Keratinocyte (primary cell): ENCODE data around the gene RAB8B. TPM values are rescaled to one million over a fixed set of nuclear protein-coding genes. Genes with fewer than 3 reads are reported as not detected.

Source experiments
- DNase-seq: peaks from one replicate; pipeline ENCODE4 v3.0.0-alpha.2; 2011; ENCODE audit warnings: low read depth, missing footprints, low spot score
- FAIRE-seq: peaks from 2 replicates; lab custom pipeline; 2011; peaks lifted over from hg19 to GRCh38; lab: Jason Lieb, UNC
- H2AFZ ChIP-seq: 2 replicates; pipeline ENCODE4 v1.6.0; 2012; ENCODE audit warnings: low read length, control low read depth, inconsistent platforms; ENCODE audit not compliant: control insufficient read depth
- H3K27ac ChIP-seq: 2 replicates; pipeline ENCODE4 v1.5.1; 2011; ENCODE audit warnings: low read length; ENCODE audit not compliant: control insufficient read depth, insufficient read depth
- H3K27me3 ChIP-seq: 3 replicates; pipeline ENCODE4 v1.6.0; 2011; ENCODE audit warnings: low read length; ENCODE audit not compliant: control insufficient read depth, insufficient read depth; ENCODE audit errors: extremely low read depth
- H3K36me3 ChIP-seq, 2 experiments: 2 replicates in 1 of 2; 3 replicates in 1 of 2; pipeline ENCODE4 v1.5.1; 2011; ENCODE audit warnings: low read length in 2 of 2, mild to moderate bottlenecking in 1 of 2; ENCODE audit not compliant: control insufficient read depth in 2 of 2, insufficient read depth in 2 of 2; ENCODE audit errors: extremely low read depth in 1 of 2
- H3K4me1 ChIP-seq: 3 replicates; pipeline ENCODE4 v1.5.1; 2011; ENCODE audit warnings: low read length; ENCODE audit not compliant: control insufficient read depth, insufficient read depth; ENCODE audit errors: extremely low read depth
- H3K4me2 ChIP-seq: 3 replicates; pipeline ENCODE4 v1.6.0; 2011; ENCODE audit warnings: low read depth, low read length; ENCODE audit not compliant: control insufficient read depth, insufficient read depth; ENCODE audit errors: extremely low read depth
- H3K4me3 ChIP-seq, 3 experiments: fragments of 200-600 bp in 1 of 3; sonication (generic) in 1 of 3; 2 replicates in 2 of 3; 3 replicates in 1 of 3; pipeline ENCODE4 v1.5.1; 2011 to 2016; ENCODE audit warnings: low read length in 3 of 3, mild to moderate bottlenecking in 3 of 3, control low read depth in 2 of 3, inconsistent platforms in 1 of 3, low read depth in 1 of 3, mixed read lengths in 1 of 3, mixed run types in 1 of 3, moderate library complexity in 1 of 3; ENCODE audit not compliant: control insufficient read depth in 2 of 3, insufficient read depth in 2 of 3; ENCODE audit errors: extremely low read depth in 1 of 3
- H3K79me2 ChIP-seq: 2 replicates; pipeline ENCODE4 v1.6.0; 2012; ENCODE audit warnings: low read length; ENCODE audit not compliant: control insufficient read depth, insufficient read depth
- H3K9ac ChIP-seq: 3 replicates; pipeline ENCODE4 v1.6.0; 2011; ENCODE audit warnings: low read length; ENCODE audit not compliant: control insufficient read depth, insufficient read depth; ENCODE audit errors: extremely low read depth
- H3K9me1 ChIP-seq: 3 replicates; pipeline ENCODE4 v1.6.0; 2011; ENCODE audit warnings: low read length; ENCODE audit not compliant: control insufficient read depth, insufficient read depth; ENCODE audit errors: extremely low read depth
- H3K9me3 ChIP-seq: 2 replicates; pipeline ENCODE4 v1.5.1; 2012; ENCODE audit warnings: low read depth, low read length; ENCODE audit not compliant: control insufficient read depth
- H4K20me1 ChIP-seq: 3 replicates; pipeline ENCODE4 v1.6.0; 2011; ENCODE audit warnings: low read length; ENCODE audit not compliant: control insufficient read depth, insufficient read depth; ENCODE audit errors: extremely low read depth
- CTCF ChIP-seq, 3 experiments: IDR thresholded peaks in 1 of 3; conservative IDR thresholded peaks in 1 of 3; optimal IDR thresholded peaks in 1 of 3; 2 replicates in 2 of 3; 3 replicates in 1 of 3; pipeline versions ENCODE3 to v1.5.1; 2011; ENCODE audit warnings: low read length in 3 of 3, mild to moderate bottlenecking in 3 of 3, moderate library complexity in 2 of 3, control low read depth in 1 of 3, inconsistent platforms in 1 of 3; ENCODE audit not compliant: insufficient read depth in 2 of 3; ENCODE audit errors: extremely low read depth in 1 of 3
- EZH2 ChIP-seq: IDR thresholded peaks from one replicate; pipeline ENCODE4 v1.6.1; 2012; ENCODE audit warnings: inconsistent platforms, mild to moderate bottlenecking, low read length, moderate library complexity
- dilution Hi-C: fragments of 300-500 bp; cut with MboI; formaldehyde crosslinking; loops from one replicate; pipeline ENCODE4 v1.7.0; 2020; ENCODE audit warnings: low sequenced_read_pairs; ENCODE audit not compliant: extremely low pct_ligation_motif_present
- polyA plus RNA-seq, 5 experiments: library from polyadenylated mRNA; depleted of rRNA in 3 of 5; stranded (reverse) in 3 of 5; stranded (forward) in 1 of 5; unstranded in 1 of 5; fragments of >200 nt; gene quantifications; 1 replicate in 1 of 5; 2 replicates in 3 of 5; 3 replicates in 1 of 5; pipeline versions ENCODE4 v1.2.1 to v1.2.3, GENCODE V29; 2011 to 2012; ENCODE audit warnings: missing spikeins in 2 of 5, low read depth in 1 of 5, low replicate concordance in 1 of 5

Gene RAB8B
- polyA plus RNA-seq, 1 donor (not counting 4 experiments of a cell fraction or from before 2014, with no cell fraction given): 31.2 TPM

- Histone ChIP-seq H3K4me1 (no peaks in the 10 kb centered on the region), H3K4me2 (no peak overlapping the region), H3K79me2 (no peaks in the 10 kb centered on the region), H4K20me1 (no peaks in the 10 kb centered on the region), H3K4me3 (no peak overlapping the region), H3K9me3 (no peaks in the 10 kb centered on the region), H3K27ac (no peak overlapping the region), H3K27me3 (no peaks in the 10 kb centered on the region), H2AFZ (no peak overlapping the region), H3K9ac (no peak overlapping the region), H3K36me3 (no peaks in the 10 kb centered on the region), H3K9me1 (no peaks in the 10 kb centered on the region)
- dilution Hi-C loops: no loop called here
- FAIRE-seq (no peak), DNase-seq (no peak)
- TF ChIP-seq CTCF (optimal IDR thresholded peaks at IDR 0.05 in 1 of 3, IDR thresholded peaks at IDR 0.05 in 1 of 3, conservative IDR thresholded peaks at IDR 0.05 in 1 of 3; ENCODE audit: extremely low read depth in 1 of 3, insufficient read depth in 2 of 3, low read length in 3 of 3) (no peak), EZH2 (no peak)
These were observed 125.0 kb downstream of the RAB8B start for GRCh38 chr15:63314409-63314808.

Other genes with a start within 250 kb of the RAB8B start
- gene TPM1, start 146.9 kb upstream of the RAB8B start, polyA plus RNA-seq: 348 to 381 TPM (median 370 TPM) in 3 replicates
- 17.4 to 27.4 TPM (median 19.1 TPM) in 3 replicates for gene LACTB, start 67.7 kb upstream of the RAB8B start, polyA plus RNA-seq
- gene RPS27L, start 32.1 kb upstream of the RAB8B start, polyA plus RNA-seq: 123 to 208 TPM (median 154 TPM) in 3 replicates
- 4.6 to 7.7 TPM (median 7.0 TPM) in 3 replicates for gene APH1B, start 88.0 kb downstream of the RAB8B start, polyA plus RNA-seq
- gene CA12, start 192.2 kb downstream of the RAB8B start, polyA plus RNA-seq: 101 to 220 TPM (median 158 TPM) in 3 replicates